Ishikawa (cell line): ENCODE measurements around the gene CCDC198.

ENCODE experiments used
- CEBPB ChIP-seq: IDR thresholded peaks from 2 replicates; pipeline ENCODE4 v1.6.1; 2012
- CREB1 ChIP-seq: IDR thresholded peaks from 2 replicates; pipeline ENCODE4 v1.6.1; 2012; ENCODE audit warnings: low read depth
- EGR1 ChIP-seq: IDR thresholded peaks from 2 replicates; pipeline ENCODE4 v1.6.1; 2012
- EP300 ChIP-seq: IDR thresholded peaks from 2 replicates; pipeline ENCODE4 v1.6.1; 2012; ENCODE audit warnings: borderline replicate concordance
- FOXM1 ChIP-seq: IDR thresholded peaks from 2 replicates; pipeline ENCODE4 v1.6.1; 2012; ENCODE audit warnings: low read depth, borderline replicate concordance
- NFIC ChIP-seq: IDR thresholded peaks from 2 replicates; pipeline ENCODE4 v1.6.1; 2012
- RAD21 ChIP-seq: IDR thresholded peaks from 2 replicates; pipeline ENCODE4 v1.6.1; 2012; ENCODE audit warnings: low read depth
- REST ChIP-seq: IDR thresholded peaks from 2 replicates; pipeline ENCODE4 v1.6.1; 2012; ENCODE audit warnings: low read depth, mild to moderate bottlenecking
- TAF1 ChIP-seq: IDR thresholded peaks from 2 replicates; pipeline ENCODE4 v1.6.1; 2012; ENCODE audit warnings: low read depth, mild to moderate bottlenecking
- TCF12 ChIP-seq: IDR thresholded peaks from 2 replicates; pipeline ENCODE4 v1.6.1; 2012; ENCODE audit warnings: low read depth
- TEAD4 ChIP-seq: IDR thresholded peaks from 2 replicates; pipeline ENCODE4 v1.6.1; 2012
- USF1 ChIP-seq: IDR thresholded peaks from 2 replicates; pipeline ENCODE4 v1.6.1; 2012
- YY1 ChIP-seq: IDR thresholded peaks from 2 replicates; pipeline ENCODE4 v1.6.1; 2012; ENCODE audit warnings: low read depth
- ZBTB7A ChIP-seq: IDR thresholded peaks from 2 replicates; pipeline ENCODE4 v1.6.1; 2012; ENCODE audit warnings: low read depth
- TF ChIP-seq, protein P1 (sequence below): IDR thresholded peaks from 2 replicates; pipeline ENCODE4 v1.6.1; 2012

CCDC198 gene

DNA sequence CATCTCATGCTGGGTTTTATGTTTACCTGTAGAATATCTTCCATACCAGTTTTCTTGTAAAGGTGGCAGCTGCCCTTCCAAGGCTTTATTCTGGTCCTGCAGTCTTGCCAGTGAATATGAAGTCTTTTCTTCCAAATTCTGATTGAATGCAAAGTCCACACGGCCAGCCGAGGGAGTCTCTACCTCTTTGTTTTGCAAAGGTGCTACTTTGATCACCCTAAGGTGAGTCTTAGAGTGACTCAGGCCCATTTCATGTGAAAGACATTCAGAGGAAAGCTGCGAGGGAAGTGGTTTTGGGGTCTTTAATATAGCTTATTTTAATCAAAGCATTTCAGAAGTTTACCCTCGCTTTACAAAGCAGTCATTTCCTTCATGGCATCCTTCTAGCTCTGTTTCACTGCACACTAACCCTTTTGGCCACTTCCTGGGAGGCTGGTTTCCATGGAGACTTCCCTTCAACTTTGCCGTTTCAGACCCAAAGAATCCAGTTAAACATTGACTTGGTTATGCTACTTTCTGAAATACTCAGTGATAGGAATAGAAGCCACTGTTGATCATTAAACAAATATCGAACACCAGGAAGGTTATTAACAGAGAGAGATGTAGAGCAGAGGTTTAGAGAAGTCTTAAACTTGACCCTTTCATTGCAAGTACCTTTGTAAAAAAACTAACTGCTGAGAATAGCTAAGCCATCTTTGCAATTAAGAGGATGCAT, at the start of gene CCDC198:
CCDC198 (minus strand) TSS at position 391 of the 715 bp plus-strand sequence; CDS start at position 249, 142 bp downstream.
- no peak for TF ChIP-seq CREB1
- no peak for TF ChIP-seq YY1
- TF ChIP-seq, protein P1, sequence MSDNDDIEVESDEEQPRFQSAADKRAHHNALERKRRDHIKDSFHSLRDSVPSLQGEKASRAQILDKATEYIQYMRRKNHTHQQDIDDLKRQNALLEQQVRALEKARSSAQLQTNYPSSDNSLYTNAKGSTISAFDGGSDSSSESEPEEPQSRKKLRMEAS: no peak
- TF ChIP-seq USF1: no peak

GRCh38 chr14:57533214-57533613, 39.6 kb upstream of the CCDC198 start:
- TF ChIP-seq YY1: no peak
- peak; percentile 50 for TF ChIP-seq RAD21

DNA sequence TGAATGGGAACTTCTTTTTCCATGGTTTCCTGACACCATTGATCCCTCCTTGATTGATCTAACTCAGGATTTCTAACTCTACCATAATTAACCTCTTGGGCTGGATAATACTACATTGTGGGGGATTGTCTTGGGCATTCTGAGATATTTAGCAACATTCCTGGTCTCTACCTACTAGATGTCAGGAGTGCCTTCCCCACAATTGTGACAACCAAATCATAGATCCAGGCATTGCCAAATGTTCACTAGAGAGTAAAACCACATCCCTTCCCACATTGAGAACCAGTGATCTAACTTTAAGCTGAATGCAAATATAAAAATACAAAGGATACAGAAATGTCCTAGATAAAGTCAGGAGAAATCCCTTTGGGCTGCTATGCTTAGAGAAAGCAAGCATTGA, 36.9 kb upstream of the CCDC198 start:
- TF ChIP-seq TEAD4 (no peak), ZBTB7A (no peak), CEBPB (no peak), EP300 (no peak), TAF1 (no peak), REST (no peak), EGR1 (no peak), NFIC (no peak), RAD21 (no peak), CREB1 (no peak), YY1 (no peak), TCF12 (no peak), USF1 (no peak), FOXM1 (no peak)
- TF ChIP-seq, protein P1: no peak

GRCh38 chr14:57526942-57527341, 33.3 kb upstream of the CCDC198 start:
- TF ChIP-seq TAF1 (no peak), YY1 (no peak), TEAD4 (no peak), EGR1 (no peak), ZBTB7A (no peak), CEBPB (no peak), REST (no peak), TCF12 (no peak), CREB1 (no peak)
- TF ChIP-seq, protein P1: no peak

DNA sequence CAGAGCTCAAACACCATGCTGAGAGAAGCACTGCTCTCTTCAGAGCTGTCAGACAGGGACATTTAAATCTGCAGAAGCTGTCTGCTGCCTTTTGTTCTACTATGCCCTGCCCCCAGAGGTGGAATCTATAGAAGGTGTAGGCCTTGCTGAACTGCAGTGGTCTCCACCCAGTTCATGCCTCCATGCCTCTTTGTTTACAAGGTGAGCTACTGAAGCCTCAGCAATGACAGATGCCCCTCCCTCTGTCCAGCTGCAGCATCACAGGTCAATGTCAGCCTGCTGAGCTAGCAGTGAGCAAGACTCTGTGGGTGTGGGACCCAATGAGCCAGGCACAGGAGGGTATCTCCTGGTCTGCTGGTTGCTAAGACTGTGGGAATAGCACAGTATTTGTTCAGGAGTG, 25.4 kb upstream of the CCDC198 start:
- TF ChIP-seq TEAD4: no peak
- no peak for TF ChIP-seq YY1
- TF ChIP-seq TAF1: no peak
- TF ChIP-seq USF1: no peak
- no peak for TF ChIP-seq RAD21
- TF ChIP-seq, protein P1: no peak
- TF ChIP-seq CEBPB: no peak
- TF ChIP-seq REST: no peak
- no peak for TF ChIP-seq EP300
- no peak for TF ChIP-seq NFIC
- TF ChIP-seq ZBTB7A: no peak
- no peak for TF ChIP-seq FOXM1
- no peak for TF ChIP-seq TCF12
- TF ChIP-seq EGR1: no peak
- TF ChIP-seq CREB1: no peak
